Aorta (tissue), 5 donors: ENCODE results near the gene SYCE3. TPM values are rescaled to one million over a fixed set of nuclear protein-coding genes. Genes with fewer than 3 reads are reported as not detected.
A peak's percentile ranks its signal among the peaks of the same experiment; 100 is the strongest.

Source experiments
- ATAC-seq: fragments of 200-7000 bp; cut with Tn5 transposase; one replicate; pipeline ENCODE4 v1.9.1; 2022; ENCODE audit warnings: moderate library complexity; ENCODE audit not compliant: low FRiP score
- DNase-seq, 2 donors: peaks; one replicate each; pipeline ENCODE4 v3.0.0-alpha.2; 2020
- H3K27ac ChIP-seq, 2 donors: one replicate each; pipeline ENCODE4 v1.5.1; 2013; ENCODE audit warnings: low read length in 2 of 2, mild to moderate bottlenecking in 2 of 2, moderate library complexity in 2 of 2, control low read depth in 1 of 2, inconsistent platforms in 1 of 2, low read depth in 1 of 2
- H3K27me3 ChIP-seq, 2 donors: one replicate each; pipeline ENCODE4 v1.6.1; 2013; ENCODE audit warnings: control low read depth in 1 of 2, low read length in 1 of 2, mild to moderate bottlenecking in 1 of 2, moderate library complexity in 1 of 2; ENCODE audit not compliant: insufficient read depth in 2 of 2, control insufficient read depth in 1 of 2
- H3K36me3 ChIP-seq, 2 donors: one replicate each; pipeline ENCODE4 v1.6.1; 2013; ENCODE audit warnings: control low read depth in 1 of 2, low read length in 1 of 2, mild to moderate bottlenecking in 1 of 2; ENCODE audit not compliant: insufficient read depth in 2 of 2, control insufficient read depth in 1 of 2
- H3K4me1 ChIP-seq, 2 donors: one replicate each; pipeline ENCODE4 v1.6.1; 2013; ENCODE audit warnings: low read length in 2 of 2, control low read depth in 1 of 2, mild to moderate bottlenecking in 1 of 2, moderate library complexity in 1 of 2; ENCODE audit not compliant: insufficient read depth in 2 of 2, control insufficient read depth in 1 of 2
- H3K4me3 ChIP-seq, 2 donors: one replicate each; pipeline ENCODE4 v1.5.1; 2013; ENCODE audit warnings: low read length in 2 of 2, control low read depth in 1 of 2, mild to moderate bottlenecking in 1 of 2
- H3K9me3 ChIP-seq: one replicate; pipeline ENCODE4 v1.6.1; 2013; ENCODE audit warnings: mild to moderate bottlenecking, low read length; ENCODE audit not compliant: control insufficient read depth
- WGBS, 2 donors: extraction: QIAGEN DNeasy Blood & Tissue Kit; methylation state at CpG; one replicate each; pipeline ENCODE4 v1.1.7; 2013; 5-methylcytosine and 5-hydroxymethylcytosine counted together
- intact Hi-C, 2 donors: fragments of 100-400 bp; cut with DNase I; formaldehyde crosslinking; loops; one replicate each; pipeline versions ENCODE4 v1.14.2 to v1.15.0; 2022
- polyA plus RNA-seq, 2 donors: library from polyadenylated mRNA; stranded (reverse); fragments of 200-250 nt; gene quantifications; one replicate each; pipeline ENCODE4 v1.2.3, GENCODE V29; 2013
- total RNA-seq, 2 donors: library from RNA; stranded (reverse); fragmentation: NEBNext Ultra II Directional; extraction: Animal tissue kit (Norgen Biotek cat#: 25700); gene quantifications; one replicate each; pipeline ENCODE4 v1.2.1, GENCODE V29; 2021
- donor health status: healthy with polysubstance abuse.
- donor health status: Bipolar disorder and iron deficiency.
- donor health status: DM: no; HTN: no; CAD: no.
- donor health status: DM: no; HTN: no; CAD: no.
- donor health status: DM: yes; HTN: yes; CAD: no.

The SYCE3 gene
- total and polyA plus RNA-seq, 4 donors, result 1.5 TPM; not detected in 3

GRCh38 chr22:50548921-50549790 is 13.6 kb downstream of the SYCE3 start:
- Histone ChIP-seq H3K27ac (no peak overlapping the region), H3K27me3 (no peaks in the 10 kb centered on the region), H3K36me3 (no peaks in the 10 kb centered on the region), H3K4me1 (no peaks in the 10 kb centered on the region), H3K9me3 (no peaks in the 10 kb centered on the region), H3K4me3 (no peak overlapping the region)
- 59 to 64% methylated on average over 54 to 68 of the region's 68 CpGs for WGBS, 2 donors
- DNase-seq (peak in 1 of 2 donors; percentile 42), ATAC-seq (no peak)
- intact Hi-C loops, result no loop called here

- intact Hi-C loops, result no loop called here
- peak in 1 of 2 donors; percentile 52 for DNase-seq
- H3K4me3 ChIP-seq, result no peak overlapping the region
- 4 to 8% methylated on average over 44 to 56 of the region's 56 CpGs for WGBS, 2 donors
- no peak overlapping the region for H3K27ac ChIP-seq
- H3K36me3 ChIP-seq, result no peaks in the 10 kb centered on the region
- no peaks in the 10 kb centered on the region for H3K9me3 ChIP-seq
- ATAC-seq, result no peak
- no peaks in the 10 kb centered on the region for H3K4me1 ChIP-seq
- H3K27me3 ChIP-seq, result no peaks in the 10 kb centered on the region
Measured at GRCh38 chr22:50548040-50548920, 14.4 kb downstream of the SYCE3 start.

- no peaks in the 10 kb centered on the region for H3K36me3 ChIP-seq
- intact Hi-C loops, result no loop called here
- no peaks in the 10 kb centered on the region for H3K9me3 ChIP-seq
- H3K4me1 ChIP-seq, result no peaks in the 10 kb centered on the region
- H3K27me3 ChIP-seq, result no peaks in the 10 kb centered on the region
- no peak overlapping the region for H3K27ac ChIP-seq
- 6 to 9% methylated on average over 35 of the region's 35 CpGs for WGBS, 2 donors
- peak in 1 of 2 donors; percentile 50 for DNase-seq
- ATAC-seq, result no peak
- no peak overlapping the region for H3K4me3 ChIP-seq
Measured at GRCh38 chr22:50547263-50547985, 15.3 kb downstream of the SYCE3 start.

DNA sequence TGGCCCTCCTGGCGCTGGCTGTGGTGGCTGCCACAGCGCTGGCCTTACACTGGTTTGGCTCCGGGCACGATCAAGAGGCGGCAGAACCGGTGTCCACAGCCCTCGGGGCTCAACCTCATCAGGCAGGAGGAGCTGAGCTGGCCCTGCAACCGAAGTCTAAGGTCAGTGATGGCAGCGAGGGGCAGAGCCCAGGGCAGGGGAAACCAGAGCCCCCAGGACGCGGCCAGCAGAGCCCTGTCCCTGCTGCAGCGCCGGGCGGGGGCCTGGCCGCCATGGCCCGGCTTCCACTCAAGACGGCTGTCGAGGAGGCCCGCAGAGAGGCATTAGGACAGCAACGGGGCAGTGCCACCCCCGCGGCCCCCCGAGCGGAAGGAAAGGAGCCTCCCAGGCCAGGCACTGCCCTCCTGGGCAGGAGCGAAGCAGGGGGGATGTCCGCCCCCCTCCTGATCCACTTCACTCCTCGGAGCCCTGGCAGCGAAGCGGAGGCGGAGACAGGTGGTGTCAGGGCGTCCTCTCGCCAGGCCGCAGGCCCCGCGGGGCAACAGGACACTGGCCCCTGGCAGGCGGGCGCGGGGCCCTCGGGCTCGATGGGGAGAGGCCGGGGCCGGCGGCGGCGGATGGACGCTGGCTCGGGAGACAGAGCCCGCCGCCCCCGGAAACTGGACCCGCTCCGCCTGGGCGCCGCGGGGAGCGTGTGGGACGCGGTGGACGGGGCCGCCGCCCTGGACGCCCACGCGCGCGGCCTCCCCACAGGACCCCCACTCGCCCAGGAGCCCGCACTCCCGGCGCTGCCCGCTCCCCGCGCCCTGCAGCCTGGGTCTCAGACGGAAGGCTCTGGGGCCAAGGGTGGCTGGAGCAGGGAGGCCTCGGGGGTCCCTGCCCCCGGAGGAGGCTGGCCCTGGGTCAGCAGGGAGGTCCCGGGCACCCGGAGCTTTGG is 16.1 kb downstream of the SYCE3 start:
- Histone ChIP-seq H3K9me3 (no peaks in the 10 kb centered on the region), H3K27ac (no peak overlapping the region), H3K4me1 (no peaks in the 10 kb centered on the region), H3K27me3 (no peaks in the 10 kb centered on the region), H3K4me3 (no peak overlapping the region), H3K36me3 (no peaks in the 10 kb centered on the region)
- WGBS, 2 donors, result 49 to 58% methylated on average over 50 to 78 of the region's 78 CpGs
- intact Hi-C loops, result no loop called here
- DNase-seq (peak; percentile 51 to 75), ATAC-seq (no peak)

DNA sequence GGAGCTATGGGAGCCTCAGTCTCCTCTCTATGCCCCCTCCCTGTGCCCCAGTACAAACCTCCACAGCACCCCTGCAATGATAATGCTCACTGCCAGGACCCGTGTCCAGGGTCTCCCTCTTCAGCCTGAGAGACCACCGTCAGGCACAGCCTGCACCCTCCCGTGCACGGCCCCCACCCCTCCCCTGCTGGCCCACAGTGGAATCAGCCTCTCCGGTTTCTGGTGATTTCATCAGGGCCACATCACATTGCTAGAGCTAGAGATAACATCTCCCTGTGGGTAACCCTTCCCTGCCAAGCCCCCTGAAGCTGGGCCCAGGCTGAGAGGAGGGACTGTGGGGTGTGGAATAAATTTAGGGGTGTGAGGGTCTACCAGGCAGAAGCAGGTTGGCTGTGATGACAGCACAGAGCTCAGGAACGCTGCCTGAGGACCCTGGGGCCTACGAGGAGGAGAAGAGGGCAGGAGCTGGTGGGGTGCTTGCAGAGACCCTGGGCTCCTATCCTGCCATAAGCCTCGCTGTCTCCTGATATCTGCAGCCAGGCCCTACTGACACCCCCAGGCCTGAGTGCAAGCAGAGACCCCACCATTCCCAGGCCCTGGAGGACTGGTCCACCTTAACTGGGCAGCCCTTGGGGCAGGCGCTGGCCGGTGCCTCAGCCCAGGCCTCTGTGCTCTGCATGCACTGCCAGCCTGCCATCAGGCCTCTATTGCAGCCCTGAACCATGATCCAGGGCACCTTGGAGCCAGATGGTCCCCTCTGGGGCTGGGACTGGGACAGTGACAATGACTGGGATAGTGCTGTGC is 17.0 kb downstream of the SYCE3 start, which contains the start of gene KLHDC7B:
Gene KLHDC7B (plus strand): TSS at position 378 of the 804 bp plus-strand sequence. CDS start 345 bp downstream, at position 723.
- no peak within 1 kb of the TSS for H3K27ac ChIP-seq
- no peak for ATAC-seq
- DNase-seq, result peak in 1 of 2 donors; percentile 44
- H3K36me3 ChIP-seq, result no peaks in the 10 kb centered on the region
- intact Hi-C loops, result no loop called here
- H3K27me3 ChIP-seq, result no peaks in the 10 kb centered on the region
- H3K9me3 ChIP-seq, result no peaks in the 10 kb centered on the region
- no peaks in the 10 kb centered on the region for H3K4me1 ChIP-seq
- 73 to 76% methylated on average over 10 of the region's 10 CpGs for WGBS, 2 donors
- no peak within 1 kb of the TSS for H3K4me3 ChIP-seq

DNA sequence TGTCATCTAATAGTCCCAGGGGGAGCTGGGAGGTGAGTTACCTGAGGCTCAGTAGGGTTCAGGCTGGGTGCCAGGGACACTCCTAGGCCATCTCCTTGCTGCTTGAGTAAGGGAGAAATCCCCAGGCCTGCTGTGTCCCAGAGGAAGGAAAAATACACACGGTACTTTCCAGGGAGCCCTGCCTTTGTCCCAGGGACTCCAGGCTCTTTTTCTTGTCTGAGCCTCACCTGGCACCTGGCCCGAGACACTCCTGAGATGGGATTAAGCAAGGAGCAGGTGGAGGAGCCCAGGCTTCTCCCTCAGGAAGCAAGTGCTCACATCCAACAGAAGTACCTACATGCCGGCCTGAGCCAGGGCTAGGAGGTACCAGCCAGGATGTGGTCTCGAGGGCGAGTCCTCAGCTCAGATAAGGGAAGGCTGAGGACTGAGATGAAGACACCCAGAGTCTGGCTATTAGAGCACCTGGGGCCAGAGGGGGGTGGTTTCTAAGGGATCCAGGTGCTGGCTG is 17.9 kb downstream of the SYCE3 start:
- WGBS, 2 donors, result 84 to 88% methylated on average over 5 of the region's 5 CpGs
- peak in 1 of 2 donors; percentile 47 for DNase-seq
- no peak overlapping the region for H3K4me3 ChIP-seq
- ATAC-seq, result no peak
- H3K36me3 ChIP-seq, result no peaks in the 10 kb centered on the region
- H3K4me1 ChIP-seq, result no peaks in the 10 kb centered on the region
- intact Hi-C loops, result no loop called here
- no peak overlapping the region for H3K27ac ChIP-seq
- H3K27me3 ChIP-seq, result no peaks in the 10 kb centered on the region
- H3K9me3 ChIP-seq, result no peaks in the 10 kb centered on the region

GRCh38 chr22:50544078-50544745 is 18.5 kb downstream of the SYCE3 start:
- no peak overlapping the region for H3K27ac ChIP-seq
- DNase-seq (peak; percentile 85 to 92), ATAC-seq (no peak)
- H3K4me1 ChIP-seq, result no peaks in the 10 kb centered on the region
- intact Hi-C loops, result no loop called here
- H3K36me3 ChIP-seq, result no peaks in the 10 kb centered on the region
- WGBS, 2 donors, result 3 to 6% methylated on average over 52 of the region's 52 CpGs
- H3K27me3 ChIP-seq, result no peaks in the 10 kb centered on the region
- no peak overlapping the region for H3K4me3 ChIP-seq
- H3K9me3 ChIP-seq, result no peaks in the 10 kb centered on the region
